ENCODE measurements around the gene RAD9A. TPM values are rescaled to one million over a fixed set of nuclear protein-coding genes. Genes with fewer than 3 reads are reported as not detected.

The RAD9A gene
- total RNA-seq, 1 donor from 2014 or later, result 10.4 TPM

GRCh38 chr11:67420147-67420645 lies 28.4 kb downstream of the RAD9A start:
- Histone ChIP-seq H3K4me3 (peak overlapping the region; percentile 50), H3K4me1 (peaks cover 5% of the 10 kb centered on the region), H3K9me3 (ENCODE audit: low read depth) (no peaks in the 10 kb centered on the region), H3K9ac (no peak overlapping the region), H3K36me3 (no peaks in the 10 kb centered on the region), H3K27ac (no peak overlapping the region), H3K4me2 (peak overlapping the region; percentile 86), H4K20me1 (ENCODE audit: low read depth) (no peaks in the 10 kb centered on the region), H3F3A (ENCODE audit: low read depth) (peaks cover 13% of the 10 kb centered on the region), H2AFZ (replicated peaks) (peak overlapping the region; percentile 20), H3K27me3 (peaks cover 41% of the 10 kb centered on the region), H3K79me2 (ENCODE audit: low read depth) (no peaks in the 10 kb centered on the region)
- H3K27ac Mint-ChIP-seq, result no peak overlapping the region
- peaks cover 30% of the 10 kb centered on the region for H3K4me1 Mint-ChIP-seq
- no peak for DNase-seq (ENCODE audit: low spot score)
- H3K27me3 Mint-ChIP-seq (ENCODE audit: insufficient read depth, low read depth), result peaks cover 20% of the 10 kb centered on the region
- H3K36me3 Mint-ChIP-seq, result no peaks in the 10 kb centered on the region
- H3K9me3 Mint-ChIP-seq, result no peaks in the 10 kb centered on the region
- TF ChIP-seq EZH2 (IDR thresholded peaks at IDR 0.05) (no peak), EZH2phosphoT487 (IDR thresholded peaks at IDR 0.05) (no peak), CTCF (IDR thresholded peaks at IDR 0.05) (no peak)
- H3K4me3 Mint-ChIP-seq, result peak overlapping the region; percentile 81

- Mint-ChIP-seq H3K4me3 (peak overlapping the region; percentile 81), H3K27ac (no peak overlapping the region), H3K4me1 (peaks cover 30% of the 10 kb centered on the region), H3K36me3 (no peaks in the 10 kb centered on the region), H3K27me3 (ENCODE audit: insufficient read depth, low read depth) (peaks cover 21% of the 10 kb centered on the region), H3K9me3 (no peaks in the 10 kb centered on the region)
- Histone ChIP-seq H3K36me3 (no peaks in the 10 kb centered on the region), H3K9me3 (ENCODE audit: low read depth) (no peaks in the 10 kb centered on the region), H3K4me2 (peak overlapping the region; percentile 86), H3K27me3 (peaks cover 35% of the 10 kb centered on the region), H3K79me2 (ENCODE audit: low read depth) (no peaks in the 10 kb centered on the region), H3K4me3 (peak overlapping the region; percentile 50), H4K20me1 (ENCODE audit: low read depth) (no peaks in the 10 kb centered on the region), H3F3A (ENCODE audit: low read depth) (peaks cover 11% of the 10 kb centered on the region), H3K9ac (no peak overlapping the region), H2AFZ (replicated peaks) (peak overlapping the region; percentile 20), H3K4me1 (peaks cover 5% of the 10 kb centered on the region), H3K27ac (no peak overlapping the region)
- DNase-seq (ENCODE audit: low spot score), result peak; percentile 97
- TF ChIP-seq EZH2phosphoT487 (IDR thresholded peaks at IDR 0.05) (no peak), CTCF (IDR thresholded peaks at IDR 0.05) (no peak), EZH2 (IDR thresholded peaks at IDR 0.05) (no peak)
These were observed 29.1 kb downstream of the RAD9A start for GRCh38 chr11:67420646-67421429.

GRCh38 chr11:67421430-67422031 lies 29.7 kb downstream of the RAD9A start:
- Mint-ChIP-seq H3K27me3 (ENCODE audit: insufficient read depth, low read depth) (peaks cover 18% of the 10 kb centered on the region), H3K27ac (no peak overlapping the region), H3K9me3 (no peaks in the 10 kb centered on the region), H3K4me1 (peaks cover 25% of the 10 kb centered on the region), H3K36me3 (no peaks in the 10 kb centered on the region), H3K4me3 (peak overlapping the region; percentile 81)
- Histone ChIP-seq H3K36me3 (no peaks in the 10 kb centered on the region), H3K79me2 (ENCODE audit: low read depth) (no peaks in the 10 kb centered on the region), H3K9me3 (ENCODE audit: low read depth) (no peaks in the 10 kb centered on the region), H4K20me1 (ENCODE audit: low read depth) (no peaks in the 10 kb centered on the region), H3K4me1 (peaks cover 5% of the 10 kb centered on the region), H3K9ac (no peak overlapping the region), H3K4me2 (no peak overlapping the region), H3K27me3 (peaks cover 28% of the 10 kb centered on the region), H3K27ac (no peak overlapping the region), H2AFZ (replicated peaks) (no peak overlapping the region), H3F3A (ENCODE audit: low read depth) (peaks cover 4% of the 10 kb centered on the region), H3K4me3 (no peak overlapping the region)
- TF ChIP-seq EZH2phosphoT487 (IDR thresholded peaks at IDR 0.05) (no peak), EZH2 (IDR thresholded peaks at IDR 0.05) (no peak), CTCF (IDR thresholded peaks at IDR 0.05) (no peak)
- no peak for DNase-seq (ENCODE audit: low spot score)
